ENCODE data around the gene TMEM233. TPM values are rescaled to one million over a fixed set of nuclear protein-coding genes. Genes with fewer than 3 reads are reported as not detected.

TMEM233 gene
- total and polyA plus RNA-seq, 8 donors, result 0.10 to 0.92 (median 0.22) TPM; not detected in 4

GRCh38 chr12:119686776-119687175 is 93.2 kb downstream of the TMEM233 start:
- peak overlapping the region; percentile 10 to 79 (median 63) for H3K27ac ChIP-seq
- no peak for TF ChIP-seq POLR2A (IDR thresholded peaks at IDR 0.05)
- no peak for TF ChIP-seq EP300 (IDR thresholded peaks at IDR 0.05)
- no peak for TF ChIP-seq POLR2AphosphoS5 (IDR thresholded peaks at IDR 0.05)
- TF ChIP-seq CTCF (IDR thresholded peaks at IDR 0.05), result no peak
- intact Hi-C loops (cut with DNase I; ENCODE audit: low total_unique reads), result no loop called here
- peaks cover 6 to 20% (median 10%) of the 10 kb centered on the region in 4 donors for H3K36me3 ChIP-seq
- H3K4me1 ChIP-seq, result peaks cover 5 to 38% (median 29%) of the 10 kb centered on the region in 4 donors
- H3K27me3 ChIP-seq, result no peaks in the 10 kb centered on the region
- H3K4me3 ChIP-seq, result no peak overlapping the region
- no peak for DNase-seq
- H3K9me3 ChIP-seq, result no peaks in the 10 kb centered on the region
- 85 to 92% (median 91%) methylated on average over 13 of the region's 13 CpGs for WGBS, 5 donors

GRCh38 chr12:119687406-119687805 is 93.8 kb downstream of the TMEM233 start:
- no peak overlapping the region for H3K27ac ChIP-seq
- peak in 1 of 2 donors; percentile 67 for DNase-seq
- 79 to 89% (median 84%) methylated on average over 14 of the region's 14 CpGs for WGBS, 5 donors
- intact Hi-C loops (cut with DNase I; ENCODE audit: low total_unique reads), result no loop called here
- TF ChIP-seq CTCF (IDR thresholded peaks at IDR 0.05) (no peak), POLR2A (IDR thresholded peaks at IDR 0.05) (no peak), EP300 (IDR thresholded peaks at IDR 0.05) (no peak), POLR2AphosphoS5 (IDR thresholded peaks at IDR 0.05) (no peak)
- no peak overlapping the region for H3K4me3 ChIP-seq
- peaks cover 8 to 38% (median 29%) of the 10 kb centered on the region in 4 donors for H3K4me1 ChIP-seq
- no peaks in the 10 kb centered on the region for H3K9me3 ChIP-seq
- peaks cover 0 to 15% (median 5%) of the 10 kb centered on the region in 4 donors for H3K36me3 ChIP-seq
- no peaks in the 10 kb centered on the region for H3K27me3 ChIP-seq

GRCh38 chr12:119687879-119688278 is 94.3 kb downstream of the TMEM233 start:
- TF ChIP-seq POLR2A (IDR thresholded peaks at IDR 0.05) (no peak), EP300 (IDR thresholded peaks at IDR 0.05) (no peak), CTCF (IDR thresholded peaks at IDR 0.05) (no peak), POLR2AphosphoS5 (IDR thresholded peaks at IDR 0.05) (no peak)
- Histone ChIP-seq H3K4me3 (no peak overlapping the region), H3K36me3 (peaks cover 0 to 15% (median 5%) of the 10 kb centered on the region in 4 donors), H3K4me1 (peaks cover 11 to 38% (median 31%) of the 10 kb centered on the region in 4 donors), H3K9me3 (no peaks in the 10 kb centered on the region), H3K27me3 (no peaks in the 10 kb centered on the region), H3K27ac (no peak overlapping the region)
- WGBS, 5 donors, result 90 to 97% (median 92%) methylated on average over 9 of the region's 9 CpGs
- intact Hi-C loops (cut with DNase I; ENCODE audit: low total_unique reads), result no loop called here
- no peak for DNase-seq

GRCh38 chr12:119689935-119690500 is 96.4 kb downstream of the TMEM233 start:
- intact Hi-C loops (cut with DNase I; ENCODE audit: low total_unique reads), result no loop called here
- 97 to 99% (median 98%) methylated on average over 16 to 38 of the region's 38 CpGs for WGBS, 5 donors
- no peak for DNase-seq
- Histone ChIP-seq H3K27ac (no peak overlapping the region), H3K9me3 (no peaks in the 10 kb centered on the region), H3K4me3 (no peak overlapping the region), H3K36me3 (peaks cover 0 to 15% (median 5%) of the 10 kb centered on the region in 4 donors), H3K4me1 (peaks cover 26 to 47% (median 32%) of the 10 kb centered on the region in 4 donors), H3K27me3 (no peaks in the 10 kb centered on the region)
- no peak for TF ChIP-seq CTCF (IDR thresholded peaks at IDR 0.05)
- no peak for TF ChIP-seq EP300 (IDR thresholded peaks at IDR 0.05)
- no peak for TF ChIP-seq POLR2A (IDR thresholded peaks at IDR 0.05)
